ENCODE results near the gene C1orf115.
A peak's percentile ranks its signal among the peaks of the same experiment; 100 is the strongest.
"Not testable (repeated sequence)": the region's sequence is repeated elsewhere in the genome, so short reads cannot be mapped to it uniquely, and the experiment has no call there.

C1orf115 gene

GRCh38 chr1:220681220-220681880 lies 8.8 kb upstream of the C1orf115 start:
- no peak for DNase-seq
- H3K36me3 ChIP-seq = no peaks in the 10 kb centered on the region
- no peak overlapping the region for H3K27ac ChIP-seq
- no peak overlapping the region for H3K4me3 ChIP-seq (ENCODE audit: low read depth, low read length)
- H3K9me3 ChIP-seq (ENCODE audit: severe bottlenecking) = no peaks in the 10 kb centered on the region
- TF ChIP-seq, protein P1, sequence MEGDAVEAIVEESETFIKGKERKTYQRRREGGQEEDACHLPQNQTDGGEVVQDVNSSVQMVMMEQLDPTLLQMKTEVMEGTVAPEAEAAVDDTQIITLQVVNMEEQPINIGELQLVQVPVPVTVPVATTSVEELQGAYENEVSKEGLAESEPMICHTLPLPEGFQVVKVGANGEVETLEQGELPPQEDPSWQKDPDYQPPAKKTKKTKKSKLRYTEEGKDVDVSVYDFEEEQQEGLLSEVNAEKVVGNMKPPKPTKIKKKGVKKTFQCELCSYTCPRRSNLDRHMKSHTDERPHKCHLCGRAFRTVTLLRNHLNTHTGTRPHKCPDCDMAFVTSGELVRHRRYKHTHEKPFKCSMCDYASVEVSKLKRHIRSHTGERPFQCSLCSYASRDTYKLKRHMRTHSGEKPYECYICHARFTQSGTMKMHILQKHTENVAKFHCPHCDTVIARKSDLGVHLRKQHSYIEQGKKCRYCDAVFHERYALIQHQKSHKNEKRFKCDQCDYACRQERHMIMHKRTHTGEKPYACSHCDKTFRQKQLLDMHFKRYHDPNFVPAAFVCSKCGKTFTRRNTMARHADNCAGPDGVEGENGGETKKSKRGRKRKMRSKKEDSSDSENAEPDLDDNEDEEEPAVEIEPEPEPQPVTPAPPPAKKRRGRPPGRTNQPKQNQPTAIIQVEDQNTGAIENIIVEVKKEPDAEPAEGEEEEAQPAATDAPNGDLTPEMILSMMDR (IDR thresholded peaks at IDR 0.05; ENCODE audit: low read depth, low read length) = no peak
- no peaks in the 10 kb centered on the region for H3K27me3 ChIP-seq (ENCODE audit: insufficient read depth, low read depth, severe bottlenecking)

DNA sequence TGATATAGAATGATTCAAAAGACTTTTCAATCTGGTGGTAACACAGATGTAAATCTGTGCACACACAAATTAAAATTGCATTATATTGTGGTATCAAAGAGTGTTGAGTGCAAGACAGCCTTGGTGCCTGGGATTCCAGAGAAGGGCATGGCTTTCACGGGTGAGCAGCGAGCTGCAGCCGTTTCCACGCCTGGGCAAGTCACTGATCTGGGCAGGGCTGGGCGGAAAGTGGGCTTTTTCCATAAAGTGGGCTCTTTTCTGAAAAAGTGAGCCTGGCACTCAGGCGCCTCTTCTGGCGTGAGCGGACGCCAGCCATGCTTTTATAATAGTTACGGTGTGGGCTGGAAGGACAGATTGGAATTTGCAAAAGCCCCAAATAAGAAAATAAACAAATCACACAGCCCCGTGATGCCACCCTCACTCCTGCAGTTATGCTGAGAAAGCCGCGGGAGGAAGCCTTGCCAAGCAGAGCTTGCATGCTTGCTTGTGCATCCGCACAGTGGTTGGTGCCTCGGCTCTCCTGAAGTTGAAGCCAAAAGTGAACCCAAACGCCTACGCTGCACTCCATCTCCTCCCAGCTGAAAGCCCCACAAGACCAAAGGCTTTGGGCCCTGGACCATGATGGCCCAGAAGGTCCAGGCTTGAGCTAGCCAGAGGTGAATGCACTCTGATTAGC lies 7.1 kb upstream of the C1orf115 start:
- H3K27me3 ChIP-seq (ENCODE audit: insufficient read depth, low read depth, severe bottlenecking) = no peaks in the 10 kb centered on the region
- H3K4me3 ChIP-seq (ENCODE audit: low read depth, low read length) = no peak overlapping the region
- no peak overlapping the region for H3K27ac ChIP-seq
- no peaks in the 10 kb centered on the region for H3K36me3 ChIP-seq
- TF ChIP-seq, protein P1 (IDR thresholded peaks at IDR 0.05; ENCODE audit: low read depth, low read length) = no peak
- DNase-seq = no peak
- no peaks in the 10 kb centered on the region for H3K9me3 ChIP-seq (ENCODE audit: severe bottlenecking)

DNA sequence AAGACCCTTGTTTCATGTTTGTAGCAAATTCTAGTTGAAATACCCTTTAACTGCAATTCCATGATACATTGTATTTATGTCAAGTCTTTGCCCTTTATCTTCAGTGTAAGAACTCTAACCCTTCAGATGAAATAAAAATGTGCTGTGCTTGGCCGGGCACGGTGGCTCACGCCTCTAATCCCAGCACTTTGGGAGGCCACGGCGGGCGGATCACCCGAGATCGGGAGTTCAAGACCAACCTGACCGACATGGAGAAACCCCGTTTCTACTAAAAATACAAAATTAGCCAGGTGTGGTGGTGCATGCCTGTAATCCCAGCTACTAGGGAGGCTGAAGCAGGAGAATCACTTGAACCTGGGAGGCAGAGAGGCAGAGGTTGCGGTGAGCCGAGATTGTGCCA lies 6.4 kb upstream of the C1orf115 start:
- H3K4me3 ChIP-seq (ENCODE audit: low read depth, low read length); H3K9me3 ChIP-seq (ENCODE audit: severe bottlenecking); DNase-seq; H3K36me3 ChIP-seq; H3K27me3 ChIP-seq (ENCODE audit: insufficient read depth, low read depth, severe bottlenecking); H3K27ac ChIP-seq: not testable (repeated sequence)

- no peak for DNase-seq
- H3K27ac ChIP-seq = no peak overlapping the region
Observed at GRCh38 chr1:220684890-220685289, 5.3 kb upstream of the C1orf115 start.

DNA sequence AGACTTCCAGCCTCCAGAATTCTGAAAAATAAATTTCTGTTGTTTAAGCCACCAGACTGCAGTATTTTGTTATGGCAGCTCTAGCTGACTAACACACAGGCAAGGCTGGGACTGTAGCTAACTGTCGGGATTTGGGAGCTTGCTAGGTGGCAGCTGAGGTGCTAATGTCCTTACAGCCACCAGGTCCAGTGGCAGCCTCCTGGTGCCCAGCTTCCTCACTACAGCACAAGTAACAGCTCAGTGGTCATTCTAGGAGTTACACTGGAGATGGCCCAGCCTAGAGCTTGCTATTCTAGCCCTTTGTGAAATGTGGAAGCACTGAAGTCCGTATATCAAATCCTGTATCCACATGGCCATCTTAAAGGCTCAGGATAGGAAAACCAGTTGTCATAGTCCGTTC lies 4.3 kb upstream of the C1orf115 start:
- Histone ChIP-seq H3K9me3 (ENCODE audit: severe bottlenecking) (no peaks in the 10 kb centered on the region), H3K4me3 (ENCODE audit: low read depth, low read length) (no peak overlapping the region), H3K36me3 (no peaks in the 10 kb centered on the region), H3K27me3 (ENCODE audit: insufficient read depth, low read depth, severe bottlenecking) (no peaks in the 10 kb centered on the region), H3K27ac (no peak overlapping the region)
- TF ChIP-seq, protein P1 (IDR thresholded peaks at IDR 0.05; ENCODE audit: low read depth, low read length) = peak; percentile 43
- peak; percentile 38 for DNase-seq

More at GRCh38 chr1:220684890-220685289, 5.3 kb upstream of the C1orf115 start:
- Histone ChIP-seq H3K4me3 (ENCODE audit: low read depth, low read length) (no peak overlapping the region), H3K9me3 (ENCODE audit: severe bottlenecking) (no peaks in the 10 kb centered on the region), H3K36me3 (no peaks in the 10 kb centered on the region), H3K27me3 (ENCODE audit: insufficient read depth, low read depth, severe bottlenecking) (no peaks in the 10 kb centered on the region)
- TF ChIP-seq, protein P1 (IDR thresholded peaks at IDR 0.05; ENCODE audit: low read depth, low read length) = no peak

- TF ChIP-seq, protein P1 (IDR thresholded peaks at IDR 0.05; ENCODE audit: low read depth, low read length) = no peak
- Histone ChIP-seq H3K27ac (no peak overlapping the region), H3K36me3 (no peaks in the 10 kb centered on the region), H3K27me3 (ENCODE audit: insufficient read depth, low read depth, severe bottlenecking) (no peaks in the 10 kb centered on the region), H3K4me3 (ENCODE audit: low read depth, low read length) (no peak overlapping the region), H3K9me3 (ENCODE audit: severe bottlenecking) (no peaks in the 10 kb centered on the region)
- DNase-seq = no peak
Observed at GRCh38 chr1:220687809-220688208, 2.4 kb upstream of the C1orf115 start.
